Measurements from ENCODE around the gene NHSL2.

GRCh38 chrX:72132456-72132855, 221.8 kb downstream of the NHSL2 start:
- TF ChIP-seq, protein P1, sequence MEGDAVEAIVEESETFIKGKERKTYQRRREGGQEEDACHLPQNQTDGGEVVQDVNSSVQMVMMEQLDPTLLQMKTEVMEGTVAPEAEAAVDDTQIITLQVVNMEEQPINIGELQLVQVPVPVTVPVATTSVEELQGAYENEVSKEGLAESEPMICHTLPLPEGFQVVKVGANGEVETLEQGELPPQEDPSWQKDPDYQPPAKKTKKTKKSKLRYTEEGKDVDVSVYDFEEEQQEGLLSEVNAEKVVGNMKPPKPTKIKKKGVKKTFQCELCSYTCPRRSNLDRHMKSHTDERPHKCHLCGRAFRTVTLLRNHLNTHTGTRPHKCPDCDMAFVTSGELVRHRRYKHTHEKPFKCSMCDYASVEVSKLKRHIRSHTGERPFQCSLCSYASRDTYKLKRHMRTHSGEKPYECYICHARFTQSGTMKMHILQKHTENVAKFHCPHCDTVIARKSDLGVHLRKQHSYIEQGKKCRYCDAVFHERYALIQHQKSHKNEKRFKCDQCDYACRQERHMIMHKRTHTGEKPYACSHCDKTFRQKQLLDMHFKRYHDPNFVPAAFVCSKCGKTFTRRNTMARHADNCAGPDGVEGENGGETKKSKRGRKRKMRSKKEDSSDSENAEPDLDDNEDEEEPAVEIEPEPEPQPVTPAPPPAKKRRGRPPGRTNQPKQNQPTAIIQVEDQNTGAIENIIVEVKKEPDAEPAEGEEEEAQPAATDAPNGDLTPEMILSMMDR (IDR thresholded peaks at IDR 0.05) = no peak
- TF ChIP-seq EP300 (IDR thresholded peaks at IDR 0.05) = no peak
- TF ChIP-seq POLR2A (IDR thresholded peaks at IDR 0.05) = no peak
